ENCODE measurements around the gene SLC25A19. TPM values are rescaled to one million over a fixed set of nuclear protein-coding genes. Genes with fewer than 3 reads are reported as not detected.
A peak's percentile ranks its signal among the peaks of the same experiment; 100 is the strongest.
"Not testable (repeated sequence)": the region's sequence is repeated elsewhere in the genome, so short reads cannot be mapped to it uniquely, and the experiment has no call there.

SLC25A19 gene
- total and polyA plus RNA-seq, 9 of the 15 experiments (the other 6 are each of a cell fraction or from before 2014, with no cell fraction given), result 33.4 to 76.6 (median 55.3) TPM

DNA sequence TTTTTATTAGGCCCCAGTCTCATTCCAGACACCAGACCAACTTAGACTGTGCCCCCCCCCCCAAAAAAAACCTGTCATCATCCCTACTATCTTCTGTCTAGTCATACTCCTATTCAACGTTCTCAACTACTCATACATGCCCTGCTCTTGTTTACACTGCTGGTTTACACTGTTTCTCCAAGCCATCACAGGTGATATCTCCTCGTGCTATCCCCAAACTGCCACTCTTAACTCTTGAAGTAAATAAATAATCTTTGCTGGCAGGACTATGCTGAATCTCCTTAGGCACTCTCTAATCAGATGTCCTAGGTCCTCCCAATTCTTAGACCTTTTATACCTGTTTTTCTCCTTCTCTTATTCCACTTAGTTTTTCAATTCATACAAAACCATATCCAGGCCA lies 32.0 kb downstream of the SLC25A19 start (continued):
- TF ChIP-seq FOXA3 (CRISPR knock-in tag; conservative IDR thresholded peaks at IDR 0.05 in 1 of 2, IDR thresholded peaks at IDR 0.05 in 1 of 2) (peak; percentile 61 to 83; a peak in 3 of 4 replicates), NFE2 (IDR thresholded peaks at IDR 0.05; ENCODE audit: low read depth) (peak; percentile 48; the same call in 1 of the 2 replicates), ZEB2 (IDR thresholded peaks at IDR 0.05) (0 out of 2 replicates have a peak, but pooled peaks have one; percentile 16)

- H3K9me3 ChIP-seq (replicated peaks; ENCODE audit: control insufficient read depth, insufficient read depth, low read depth, low read length); H3K27ac ChIP-seq (ENCODE audit: extremely low read depth, low read depth, low read length); H3K4me3 ChIP-seq; CTCF ChIA-PET (ENCODE audit: low intra/inter-chr PET ratio); POLR2A ChIA-PET; BruUV-seq (replicated peaks); H4K20me1 ChIP-seq (replicated peaks; ENCODE audit: control insufficient read depth, insufficient read depth, low read length); H3K9me1 ChIP-seq (ENCODE audit: control insufficient read depth, insufficient read depth, low read length); intact Hi-C loops (cut with micrococcal nuclease); H3K4me2 ChIP-seq (ENCODE audit: insufficient read depth, low read length); FAIRE-seq; H3K27me3 ChIP-seq (ENCODE audit: control insufficient read depth in 2 of 2, insufficient read depth in 2 of 2, low read length in 2 of 2); H2AFZ ChIP-seq (ENCODE audit: low read depth, low read length); in situ Hi-C loops (cut with MboI); H3K9ac ChIP-seq (ENCODE audit: insufficient read depth in 1 of 2, low read depth in 2 of 2, low read length in 2 of 2); DNase-seq (ENCODE audit: extremely low read depth in 1 of 4, low spot score in 3 of 4); ATAC-seq: not testable (repeated sequence)
- TF ChIP-seq CBFA2T2 (conservative IDR thresholded peaks at IDR 0.05) (peak; percentile 26; the same call in 1 of the 2 replicates), MEIS2 (IDR thresholded peaks at IDR 0.05; ENCODE audit: partially characterized antibody) (peak; percentile 49), TAL1 (IDR thresholded peaks at IDR 0.05) (peak; percentile 33; the same call in 1 of the 2 replicates), ARID1B (IDR thresholded peaks at IDR 0.05) (peak; percentile 40), CBFA2T3 (IDR thresholded peaks at IDR 0.05) (peak; percentile 63), TCF3 (CRISPR knock-in tag; IDR thresholded peaks at IDR 0.05) (0 out of 2 replicates have a peak, but pooled peaks have one; percentile 26)
- TF ChIP-seq, protein P1, sequence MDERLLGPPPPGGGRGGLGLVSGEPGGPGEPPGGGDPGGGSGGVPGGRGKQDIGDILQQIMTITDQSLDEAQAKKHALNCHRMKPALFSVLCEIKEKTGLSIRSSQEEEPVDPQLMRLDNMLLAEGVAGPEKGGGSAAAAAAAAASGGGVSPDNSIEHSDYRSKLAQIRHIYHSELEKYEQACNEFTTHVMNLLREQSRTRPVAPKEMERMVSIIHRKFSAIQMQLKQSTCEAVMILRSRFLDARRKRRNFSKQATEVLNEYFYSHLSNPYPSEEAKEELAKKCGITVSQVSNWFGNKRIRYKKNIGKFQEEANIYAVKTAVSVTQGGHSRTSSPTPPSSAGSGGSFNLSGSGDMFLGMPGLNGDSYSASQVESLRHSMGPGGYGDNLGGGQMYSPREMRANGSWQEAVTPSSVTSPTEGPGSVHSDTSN (CRISPR knock-in tag; IDR thresholded peaks at IDR 0.05; ENCODE audit: low read depth), result not testable (repeated sequence)
- TF ChIP-seq, protein P1 (tag; conservative IDR thresholded peaks at IDR 0.05; ENCODE audit: low read depth), result peak; percentile 75
- TF ChIP-seq, protein P2, sequence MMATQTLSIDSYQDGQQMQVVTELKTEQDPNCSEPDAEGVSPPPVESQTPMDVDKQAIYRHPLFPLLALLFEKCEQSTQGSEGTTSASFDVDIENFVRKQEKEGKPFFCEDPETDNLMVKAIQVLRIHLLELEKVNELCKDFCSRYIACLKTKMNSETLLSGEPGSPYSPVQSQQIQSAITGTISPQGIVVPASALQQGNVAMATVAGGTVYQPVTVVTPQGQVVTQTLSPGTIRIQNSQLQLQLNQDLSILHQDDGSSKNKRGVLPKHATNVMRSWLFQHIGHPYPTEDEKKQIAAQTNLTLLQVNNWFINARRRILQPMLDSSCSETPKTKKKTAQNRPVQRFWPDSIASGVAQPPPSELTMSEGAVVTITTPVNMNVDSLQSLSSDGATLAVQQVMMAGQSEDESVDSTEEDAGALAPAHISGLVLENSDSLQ (IDR thresholded peaks at IDR 0.05), result peak; percentile 55; the same call in 1 of the 2 replicates
- peaks cover 12% of the 10 kb centered on the region; the same call in 1 of the 3 replicates for H3K36me3 ChIP-seq (ENCODE audit: control insufficient read depth, insufficient read depth, low read length)
- peaks cover 61% of the 10 kb centered on the region for H3K79me2 ChIP-seq (ENCODE audit: control insufficient read depth, insufficient read depth, low read length)
- 61% methylated on average over 5 of the region's 11 CpGs for WGBS (ENCODE audit: insufficient coverage, low coverage, missing lambda C conversion rate)
- H3K4me1 ChIP-seq (replicated peaks in 1 of 2; ENCODE audit: control insufficient read depth in 2 of 2, insufficient read depth in 2 of 2, low read length in 2 of 2), result peaks cover 18 to 22% of the 10 kb centered on the region in 2 experiments; a peak in 4 of 5 replicates
Observed at GRCh38 chr17:75255954-75256698, 33.1 kb downstream of the SLC25A19 start.
